HL-60 (cell line): ENCODE measurements around the gene MAP3K13.

Source experiments
- CTCF ChIP-seq: IDR thresholded peaks from one replicate; pipeline ENCODE4 v1.5.1; 2011; ENCODE audit warnings: low read length, control low read depth, inconsistent platforms; ENCODE audit not compliant: insufficient read depth
- GABPA ChIP-seq: IDR thresholded peaks from 2 replicates; pipeline ENCODE4 v1.6.1; 2012; ENCODE audit warnings: low read depth

GRCh38 chr3:185327062-185327461 lies 35.9 kb upstream of the MAP3K13 start:
- TF ChIP-seq CTCF (no peak), GABPA (no peak)
